ENCODE results near the gene ELAVL4. TPM values are rescaled to one million over a fixed set of nuclear protein-coding genes. Genes with fewer than 3 reads are reported as not detected.

ELAVL4 gene
- total and polyA plus RNA-seq, 4 donors: 0.02 to 0.51 TPM; not detected in 2

- 84% methylated on average over 6 of the region's 6 CpGs for WGBS
These were observed 128.3 kb downstream of the ELAVL4 start for GRCh38 chr1:50237056-50237455.

GRCh38 chr1:50243939-50244338 is 135.2 kb downstream of the ELAVL4 start:
- no peak for DNase-seq (ENCODE audit: low spot score)
- no peak overlapping the region for H3K9ac ChIP-seq (ENCODE audit: low read depth in 1 of 2, low read length in 2 of 2)
- no peak overlapping the region for H3K4me3 ChIP-seq (ENCODE audit: low read depth in 1 of 3, low read length in 3 of 3)
- no peak overlapping the region for H3K27ac ChIP-seq (ENCODE audit: low read depth in 1 of 2, low read length in 2 of 2)
- WGBS: 53% methylated on average over 5 of the region's 5 CpGs
- H3K9me3 ChIP-seq (ENCODE audit: control insufficient read depth in 4 of 4, low read length in 3 of 4): no peaks in the 10 kb centered on the region
- H3K36me3 ChIP-seq (ENCODE audit: control insufficient read depth in 4 of 4, insufficient read depth in 3 of 4, low read depth in 1 of 4, low read length in 3 of 4): no peaks in the 10 kb centered on the region
- no peaks in the 10 kb centered on the region for H3K4me1 ChIP-seq (ENCODE audit: control insufficient read depth in 4 of 4, insufficient read depth in 4 of 4, low read length in 3 of 4)
- H3K27me3 ChIP-seq (ENCODE audit: control insufficient read depth in 4 of 4, insufficient read depth in 4 of 4, low read length in 3 of 4): no peaks in the 10 kb centered on the region
- TF ChIP-seq YY1 (IDR thresholded peaks at IDR 0.05) (no peak), EGR1 (IDR thresholded peaks at IDR 0.05; ENCODE audit: low read depth in 2 of 2) (no peak)

More at GRCh38 chr1:50237056-50237455, 128.3 kb downstream of the ELAVL4 start:
- Histone ChIP-seq H3K36me3 (ENCODE audit: control insufficient read depth in 4 of 4, insufficient read depth in 3 of 4, low read depth in 1 of 4, low read length in 3 of 4) (no peaks in the 10 kb centered on the region), H3K4me1 (ENCODE audit: control insufficient read depth in 4 of 4, insufficient read depth in 4 of 4, low read length in 3 of 4) (no peaks in the 10 kb centered on the region), H3K27ac (ENCODE audit: low read depth in 1 of 2, low read length in 2 of 2) (no peak overlapping the region), H3K9me3 (ENCODE audit: control insufficient read depth in 4 of 4, low read length in 3 of 4) (no peaks in the 10 kb centered on the region), H3K27me3 (ENCODE audit: control insufficient read depth in 4 of 4, insufficient read depth in 4 of 4, low read length in 3 of 4) (no peaks in the 10 kb centered on the region), H3K9ac (ENCODE audit: low read depth in 1 of 2, low read length in 2 of 2) (no peak overlapping the region), H3K4me3 (ENCODE audit: low read depth in 1 of 3, low read length in 3 of 3) (no peak overlapping the region)
- TF ChIP-seq ATF3 (IDR thresholded peaks at IDR 0.05) (no peak), TAF1 (conservative IDR thresholded peaks at IDR 0.05) (no peak), ZBTB33 (IDR thresholded peaks at IDR 0.05) (no peak)
- DNase-seq (ENCODE audit: low spot score): no peak

GRCh38 chr1:50246869-50247268 is 138.1 kb downstream of the ELAVL4 start:
- Histone ChIP-seq H3K4me1 (ENCODE audit: control insufficient read depth in 4 of 4, insufficient read depth in 4 of 4, low read length in 3 of 4) (no peaks in the 10 kb centered on the region), H3K4me3 (ENCODE audit: low read depth in 1 of 3, low read length in 3 of 3) (no peak overlapping the region), H3K27ac (ENCODE audit: low read depth in 1 of 2, low read length in 2 of 2) (no peak overlapping the region), H3K27me3 (ENCODE audit: control insufficient read depth in 4 of 4, insufficient read depth in 4 of 4, low read length in 3 of 4) (peaks cover 0 to under 1% (median 0%) of the 10 kb centered on the region in 4 donors), H3K36me3 (ENCODE audit: control insufficient read depth in 4 of 4, insufficient read depth in 3 of 4, low read depth in 1 of 4, low read length in 3 of 4) (no peaks in the 10 kb centered on the region), H3K9ac (ENCODE audit: low read depth in 1 of 2, low read length in 2 of 2) (no peak overlapping the region), H3K9me3 (ENCODE audit: control insufficient read depth in 4 of 4, low read length in 3 of 4) (no peaks in the 10 kb centered on the region)
- 39% methylated on average over 1 of the region's 1 CpG for WGBS
- TF ChIP-seq FOXA2 (IDR thresholded peaks at IDR 0.05): no peak
- no peak for TF ChIP-seq GABPA (IDR thresholded peaks at IDR 0.05 in 1 of 2, conservative IDR thresholded peaks at IDR 0.05 in 1 of 2)
- no peak for TF ChIP-seq RXRA (IDR thresholded peaks at IDR 0.05)
- no peak for TF ChIP-seq EGR1 (IDR thresholded peaks at IDR 0.05; ENCODE audit: low read depth in 2 of 2)
- TF ChIP-seq TAF1 (conservative IDR thresholded peaks at IDR 0.05): no peak
- TF ChIP-seq ATF3 (IDR thresholded peaks at IDR 0.05): no peak
- TF ChIP-seq HNF4A (conservative IDR thresholded peaks at IDR 0.05): no peak
- no peak for TF ChIP-seq SP1 (IDR thresholded peaks at IDR 0.05)
- no peak for TF ChIP-seq REST (IDR thresholded peaks at IDR 0.05)
- TF ChIP-seq CTCF (IDR thresholded peaks at IDR 0.05; ENCODE audit: low read depth, low read length, missing input control): no peak
- TF ChIP-seq YY1 (IDR thresholded peaks at IDR 0.05): no peak
- TF ChIP-seq MAX (IDR thresholded peaks at IDR 0.05): no peak
- TF ChIP-seq HNF4G (IDR thresholded peaks at IDR 0.05): no peak
- no peak for TF ChIP-seq RAD21 (IDR thresholded peaks at IDR 0.05)
- TF ChIP-seq NR2F2 (IDR thresholded peaks at IDR 0.05): no peak
- no peak for TF ChIP-seq FOXA1 (IDR thresholded peaks at IDR 0.05)
- TF ChIP-seq ZBTB33 (IDR thresholded peaks at IDR 0.05): no peak
- TF ChIP-seq JUND (IDR thresholded peaks at IDR 0.05): no peak
- no peak for DNase-seq (ENCODE audit: low spot score)
